DND-41 (cell line): Measurements from ENCODE around the gene CT47B1.

Source experiments
- EZH2 ChIP-seq: IDR thresholded peaks from 3 replicates; pipeline ENCODE4 v1.6.1; 2012; ENCODE audit warnings: borderline replicate concordance, low read depth, mild to moderate bottlenecking, moderate library complexity, low read length, inconsistent platforms; ENCODE audit not compliant: severe bottlenecking
- TF ChIP-seq, protein P1 (sequence below): IDR thresholded peaks from 2 replicates; pipeline ENCODE4 v1.5.1; 2012; ENCODE audit warnings: borderline replicate concordance, low read length, moderate library complexity, mild to moderate bottlenecking; ENCODE audit not compliant: poor library complexity, severe bottlenecking; ENCODE audit errors: extremely low read depth

DNA sequence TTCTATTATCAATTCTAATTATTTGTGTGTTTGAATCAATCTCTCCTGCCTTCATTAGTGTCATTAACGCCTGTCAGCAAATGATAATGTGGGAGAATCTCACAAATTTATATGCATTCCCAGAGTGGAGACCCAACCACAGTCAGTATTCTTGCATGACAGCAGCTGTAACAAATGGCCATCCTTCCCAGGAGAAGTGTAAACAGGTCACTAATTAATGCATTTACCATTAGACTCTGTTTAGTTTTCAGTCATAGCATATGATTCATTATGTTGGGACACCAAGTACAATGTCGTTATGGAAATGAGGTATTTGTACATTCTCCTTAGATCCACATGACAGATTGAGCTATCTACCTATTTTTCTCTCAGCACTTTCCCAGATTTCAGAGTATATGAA is 50.5 kb downstream of the CT47B1 start:
- no peak for TF ChIP-seq EZH2
- TF ChIP-seq, protein P1, sequence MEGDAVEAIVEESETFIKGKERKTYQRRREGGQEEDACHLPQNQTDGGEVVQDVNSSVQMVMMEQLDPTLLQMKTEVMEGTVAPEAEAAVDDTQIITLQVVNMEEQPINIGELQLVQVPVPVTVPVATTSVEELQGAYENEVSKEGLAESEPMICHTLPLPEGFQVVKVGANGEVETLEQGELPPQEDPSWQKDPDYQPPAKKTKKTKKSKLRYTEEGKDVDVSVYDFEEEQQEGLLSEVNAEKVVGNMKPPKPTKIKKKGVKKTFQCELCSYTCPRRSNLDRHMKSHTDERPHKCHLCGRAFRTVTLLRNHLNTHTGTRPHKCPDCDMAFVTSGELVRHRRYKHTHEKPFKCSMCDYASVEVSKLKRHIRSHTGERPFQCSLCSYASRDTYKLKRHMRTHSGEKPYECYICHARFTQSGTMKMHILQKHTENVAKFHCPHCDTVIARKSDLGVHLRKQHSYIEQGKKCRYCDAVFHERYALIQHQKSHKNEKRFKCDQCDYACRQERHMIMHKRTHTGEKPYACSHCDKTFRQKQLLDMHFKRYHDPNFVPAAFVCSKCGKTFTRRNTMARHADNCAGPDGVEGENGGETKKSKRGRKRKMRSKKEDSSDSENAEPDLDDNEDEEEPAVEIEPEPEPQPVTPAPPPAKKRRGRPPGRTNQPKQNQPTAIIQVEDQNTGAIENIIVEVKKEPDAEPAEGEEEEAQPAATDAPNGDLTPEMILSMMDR, result no peak
